C1 segment of cervical spinal cord (tissue), 14 donors: ENCODE results near the gene SLC25A25.

Source experiments
- DNase-seq, 14 donors: peaks; one replicate each; lab custom pipeline; 2025; lab: John Stamatoyannopoulos, UW

SLC25A25 gene

GRCh38 chr9:128096616-128097536 is 28.8 kb downstream of the SLC25A25 start:
- no peak for DNase-seq

DNA sequence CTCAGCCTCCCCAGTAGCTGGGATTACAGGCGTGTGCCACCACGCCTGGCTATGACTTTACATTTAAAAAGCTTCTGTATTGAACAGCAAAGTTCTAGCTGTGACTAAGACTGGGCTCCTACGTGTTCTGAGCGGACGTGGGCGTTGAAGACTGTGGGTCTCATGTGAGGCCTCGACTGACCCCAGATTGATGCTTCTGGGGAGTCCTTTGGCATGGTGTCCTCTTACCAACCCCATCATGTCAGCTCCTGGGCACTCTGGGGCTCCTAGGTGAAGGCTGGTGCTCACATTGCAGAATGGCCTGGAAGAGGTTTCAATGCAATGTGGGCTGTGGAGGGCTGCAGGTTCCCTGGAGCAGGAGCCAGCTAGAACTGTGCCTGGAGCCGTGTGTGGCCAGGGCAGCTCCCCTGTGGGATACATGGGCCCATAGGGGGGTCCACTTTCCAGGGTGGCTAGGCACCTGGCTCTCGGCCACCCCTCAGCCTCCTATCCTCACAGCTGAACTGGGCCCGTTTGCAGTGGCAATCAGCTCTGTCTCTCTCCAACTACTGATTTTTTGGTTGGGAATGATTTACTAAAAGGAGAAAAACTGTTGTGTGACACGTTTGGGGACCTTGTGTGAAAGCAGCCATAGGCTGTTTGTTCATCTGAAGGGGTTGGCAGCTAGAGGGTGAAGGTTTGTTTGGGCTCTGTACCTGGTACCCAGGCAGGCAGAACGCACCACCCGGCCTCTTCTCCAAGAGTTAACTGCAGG is 29.7 kb downstream of the SLC25A25 start:
- DNase-seq, result peak in 1 of 14 donors; percentile 51

DNA sequence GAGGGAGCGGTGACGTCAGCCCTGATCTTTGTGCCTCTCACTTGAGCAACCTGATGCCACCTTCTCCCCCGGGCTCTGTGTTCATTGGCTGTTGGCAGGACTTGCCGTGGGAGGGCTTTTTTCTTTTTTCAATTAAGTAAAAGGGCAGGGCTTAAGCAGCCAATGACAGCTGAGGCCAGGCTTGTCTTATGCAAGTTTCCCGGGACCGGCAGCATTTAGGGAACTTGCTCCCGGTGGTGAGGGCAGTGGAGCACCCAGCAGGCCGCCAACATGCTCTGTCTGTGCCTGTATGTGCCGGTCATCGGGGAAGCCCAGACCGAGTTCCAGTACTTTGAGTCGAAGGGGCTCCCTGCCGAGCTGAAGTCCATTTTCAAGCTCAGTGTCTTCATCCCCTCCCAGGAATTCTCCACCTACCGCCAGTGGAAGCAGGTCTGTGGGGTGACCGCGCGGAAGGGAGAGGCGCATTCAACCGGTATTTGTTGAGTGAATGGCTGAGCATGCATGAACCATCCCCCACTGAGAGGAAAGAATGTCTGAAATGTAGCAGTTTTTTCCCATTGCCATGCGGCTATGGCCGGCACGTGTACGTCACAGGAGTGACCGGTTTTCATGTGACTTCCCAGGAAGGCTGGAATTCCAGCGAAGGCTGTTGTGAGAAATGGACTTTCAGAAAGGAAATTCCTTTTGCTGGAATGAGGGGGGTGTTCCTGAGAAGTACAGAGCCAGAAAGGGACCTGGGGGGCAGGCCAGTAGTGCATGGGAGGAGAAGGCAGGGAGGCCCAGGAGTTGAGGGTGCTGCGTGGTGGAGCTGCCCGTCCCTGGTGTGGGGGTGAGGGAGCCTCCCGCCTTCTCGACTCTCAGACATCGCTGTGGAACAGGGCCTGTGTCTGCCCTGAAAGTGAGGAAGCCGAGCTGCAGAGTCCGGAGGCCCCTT is 30.5 kb downstream of the SLC25A25 start:
- DNase-seq, result peak in 12 of 14 donors; percentile 24 to 89 (median 67)

DNA sequence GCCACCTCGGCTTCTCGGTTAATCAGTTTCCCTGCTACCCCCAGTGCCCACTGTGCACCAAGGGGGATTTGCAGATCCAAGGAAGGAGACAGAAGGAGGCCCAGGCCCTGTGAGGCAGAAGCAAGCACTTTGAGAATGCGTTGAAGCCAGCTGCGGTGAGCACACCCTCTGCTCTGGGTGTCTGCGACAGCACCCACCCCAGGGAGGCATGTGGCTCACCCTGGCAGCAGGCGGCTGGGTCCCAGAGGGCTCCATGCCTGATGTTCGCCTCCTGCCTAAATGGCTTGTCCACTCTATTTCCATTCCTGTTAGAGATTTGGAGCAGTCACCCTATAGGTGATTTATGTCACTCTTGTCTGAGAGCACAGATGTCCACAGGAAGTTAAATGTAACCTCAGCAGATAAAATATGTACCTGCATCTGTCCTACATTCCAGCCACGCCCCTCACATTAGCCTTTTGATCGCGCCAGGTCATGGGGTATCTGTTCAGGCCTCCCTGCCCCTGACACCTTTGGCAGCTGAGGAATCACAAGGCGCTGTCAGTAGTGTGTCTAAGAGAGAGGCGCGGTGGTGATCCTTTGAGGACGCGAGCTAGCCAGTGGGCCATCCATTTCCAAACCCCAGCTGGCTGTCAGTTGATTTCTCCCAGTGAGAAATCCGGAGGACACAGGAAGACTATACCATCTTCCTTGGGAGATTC is 31.3 kb downstream of the SLC25A25 start:
- DNase-seq, result no peak

- peak in 3 of 14 donors; percentile 33 to 64 (median 55) for DNase-seq
Observed at GRCh38 chr9:128099932-128100491, 32.0 kb downstream of the SLC25A25 start.

GRCh38 chr9:128100581-128100980 is 32.5 kb downstream of the SLC25A25 start:
- no peak for DNase-seq

DNA sequence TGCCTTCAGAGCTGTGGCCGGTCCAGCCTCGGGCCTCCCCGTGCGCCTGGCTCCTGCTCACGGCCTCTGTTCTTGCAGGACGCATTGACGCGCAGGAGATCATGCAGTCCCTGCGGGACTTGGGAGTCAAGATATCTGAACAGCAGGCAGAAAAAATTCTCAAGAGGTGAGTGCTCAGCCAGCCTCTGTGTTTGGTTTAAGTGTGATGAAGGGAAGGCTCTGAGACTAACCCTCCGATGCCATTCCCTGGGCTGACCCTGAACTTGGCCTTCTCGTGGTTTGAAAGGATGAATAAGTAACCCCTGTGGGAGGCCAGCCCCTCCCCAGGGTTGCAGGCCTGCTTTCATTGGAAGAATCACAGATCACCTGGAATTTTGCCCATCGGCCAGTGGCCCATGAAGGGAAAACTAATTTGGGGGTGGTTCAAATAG is 33.2 kb downstream of the SLC25A25 start:
- no peak for DNase-seq

- DNase-seq, result no peak
Observed at GRCh38 chr9:128101690-128102089, 33.7 kb downstream of the SLC25A25 start.

GRCh38 chr9:128102196-128102595 is 34.2 kb downstream of the SLC25A25 start:
- DNase-seq, result no peak

GRCh38 chr9:128102861-128103588 is 35.0 kb downstream of the SLC25A25 start:
- peak in 1 of 14 donors; percentile 19 for DNase-seq

DNA sequence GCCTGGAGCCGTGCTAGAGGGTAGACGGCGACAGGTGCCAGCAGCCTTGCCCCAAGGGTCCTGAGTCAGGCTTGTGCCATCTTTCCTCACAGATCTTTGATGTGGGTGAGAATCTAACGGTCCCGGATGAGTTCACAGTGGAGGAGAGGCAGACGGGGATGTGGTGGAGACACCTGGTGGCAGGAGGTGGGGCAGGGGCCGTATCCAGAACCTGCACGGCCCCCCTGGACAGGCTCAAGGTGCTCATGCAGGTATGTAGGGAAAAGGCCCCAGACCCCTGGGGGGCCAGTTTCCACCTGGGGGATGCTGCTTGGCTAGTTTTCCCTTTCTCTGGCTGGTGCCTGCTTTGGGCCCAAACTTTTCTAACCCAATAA is 35.5 kb downstream of the SLC25A25 start:
- no peak for DNase-seq

DNA sequence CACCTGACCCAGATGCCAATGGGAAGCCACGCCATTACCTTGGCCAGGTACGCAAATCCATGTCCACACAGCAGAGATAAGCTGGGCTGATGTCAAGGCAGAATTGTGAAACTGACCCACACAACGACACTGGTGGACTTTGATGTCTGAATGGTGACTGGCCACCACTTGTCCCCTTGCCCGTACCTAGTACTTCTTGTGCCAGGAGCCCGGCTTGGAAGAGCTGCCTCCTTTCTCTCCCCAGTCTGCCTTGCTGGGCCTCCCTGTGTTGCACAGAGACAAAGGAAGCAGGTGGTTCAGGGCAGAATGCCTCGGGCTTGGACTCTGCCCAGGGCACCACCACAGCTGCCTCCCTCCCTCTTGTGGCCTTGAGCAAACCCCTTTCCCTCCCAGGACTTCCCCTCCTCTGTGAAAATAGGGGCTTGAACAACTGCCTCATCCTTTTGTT is 36.2 kb downstream of the SLC25A25 start:
- DNase-seq, result peak in 1 of 14 donors; percentile 54

- no peak for DNase-seq
Observed at GRCh38 chr9:128105538-128106175, 37.6 kb downstream of the SLC25A25 start.

DNA sequence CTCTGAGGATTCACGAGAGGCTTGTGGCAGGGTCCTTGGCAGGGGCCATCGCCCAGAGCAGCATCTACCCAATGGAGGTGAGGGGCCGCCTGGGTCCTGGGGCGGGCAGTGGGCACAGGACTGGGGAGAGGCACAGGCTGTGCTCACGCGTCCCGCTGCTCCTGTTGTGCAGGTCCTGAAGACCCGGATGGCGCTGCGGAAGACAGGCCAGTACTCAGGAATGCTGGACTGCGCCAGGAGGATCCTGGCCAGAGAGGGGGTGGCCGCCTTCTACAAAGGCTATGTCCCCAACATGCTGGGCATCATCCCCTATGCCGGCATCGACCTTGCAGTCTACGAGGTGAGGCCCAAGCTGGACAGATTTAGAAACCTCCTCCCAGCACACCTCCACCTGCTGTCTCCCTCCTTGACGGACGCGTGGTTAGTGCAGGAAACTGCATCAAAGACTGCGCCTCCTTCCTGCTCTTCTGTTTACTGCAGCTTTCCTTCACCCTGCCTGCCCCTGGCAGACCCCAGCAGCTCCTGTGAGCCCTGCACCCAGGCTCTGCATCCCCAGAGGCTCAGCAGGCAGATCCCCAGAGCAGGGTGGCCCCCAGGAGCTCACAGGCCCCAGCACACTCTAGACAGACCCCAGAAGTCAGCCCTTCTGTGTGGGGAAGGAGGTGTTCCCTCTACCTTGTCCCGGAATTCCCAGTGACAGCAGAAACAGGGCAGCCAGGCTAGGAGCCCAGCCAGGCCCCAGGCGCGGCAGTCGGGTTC is 38.3 kb downstream of the SLC25A25 start:
- no peak for DNase-seq

DNA sequence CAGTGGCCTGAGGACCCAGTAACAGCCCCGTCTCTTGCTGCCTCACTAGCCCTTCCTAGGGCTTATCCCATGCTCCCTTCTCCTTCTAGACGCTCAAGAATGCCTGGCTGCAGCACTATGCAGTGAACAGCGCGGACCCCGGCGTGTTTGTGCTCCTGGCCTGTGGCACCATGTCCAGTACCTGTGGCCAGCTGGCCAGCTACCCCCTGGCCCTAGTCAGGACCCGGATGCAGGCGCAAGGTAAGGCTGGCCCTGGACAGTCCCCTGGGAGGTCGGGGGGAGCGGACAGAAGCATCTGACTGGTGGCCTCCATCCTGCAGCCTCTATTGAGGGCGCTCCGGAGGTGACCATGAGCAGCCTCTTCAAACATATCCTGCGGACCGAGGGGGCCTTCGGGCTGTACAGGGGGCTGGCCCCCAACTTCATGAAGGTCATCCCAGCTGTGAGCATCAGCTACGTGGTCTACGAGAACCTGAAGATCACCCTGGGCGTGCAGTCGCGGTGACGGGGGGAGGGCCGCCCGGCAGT is 39.0 kb downstream of the SLC25A25 start:
- DNase-seq, result no peak

DNA sequence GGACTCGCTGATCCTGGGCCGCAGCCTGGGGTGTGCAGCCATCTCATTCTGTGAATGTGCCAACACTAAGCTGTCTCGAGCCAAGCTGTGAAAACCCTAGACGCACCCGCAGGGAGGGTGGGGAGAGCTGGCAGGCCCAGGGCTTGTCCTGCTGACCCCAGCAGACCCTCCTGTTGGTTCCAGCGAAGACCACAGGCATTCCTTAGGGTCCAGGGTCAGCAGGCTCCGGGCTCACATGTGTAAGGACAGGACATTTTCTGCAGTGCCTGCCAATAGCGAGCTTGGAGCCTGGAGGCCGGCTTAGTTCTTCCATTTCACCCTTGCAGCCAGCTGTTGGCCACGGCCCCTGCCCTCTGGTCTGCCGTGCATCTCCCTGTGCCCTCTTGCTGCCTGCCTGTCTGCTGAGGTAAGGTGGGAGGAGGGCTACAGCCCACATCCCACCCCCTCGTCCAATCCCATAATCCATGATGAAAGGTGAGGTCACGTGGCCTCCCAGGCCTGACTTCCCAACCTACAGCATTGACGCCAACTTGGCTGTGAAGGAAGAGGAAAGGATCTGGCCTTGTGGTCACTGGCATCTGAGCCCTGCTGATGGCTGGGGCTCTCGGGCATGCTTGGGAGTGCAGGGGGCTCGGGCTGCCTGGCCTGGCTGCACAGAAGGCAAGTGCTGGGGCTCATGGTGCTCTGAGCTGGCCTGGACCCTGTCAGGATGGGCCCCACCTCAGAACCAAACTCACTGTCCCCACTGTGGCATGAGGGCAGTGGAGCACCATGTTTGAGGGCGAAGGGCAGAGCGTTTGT is 39.6 kb downstream of the SLC25A25 start:
- no peak for DNase-seq

- DNase-seq, result no peak
Observed at GRCh38 chr9:128108269-128109049, 40.4 kb downstream of the SLC25A25 start.
